B cell (primary cell): ENCODE data around the gene PIK3IP1. TPM values are rescaled to one million over a fixed set of nuclear protein-coding genes. Genes with fewer than 3 reads are reported as not detected.

Experiments
- ATAC-seq: fragments of 200-7000 bp; cut with Tn5 transposase; one replicate; pipeline ENCODE4 v1.10.0; 2021; ENCODE audit warnings: low read depth, mild to moderate bottlenecking, moderate number of reproducible peaks, moderate library complexity
- CTCF ChIA-PET: fragments of 350-600 bp; sonication (Branson Sonifier 250); formaldehyde crosslinking; loops from one replicate; lab custom pipeline; 2021; ENCODE audit warnings: antibody characterized with exemption, inconsistent platforms; lab: Charles Lee
- POLR2A ChIA-PET: fragments of 350-600 bp; sonication (Branson Sonifier 250); formaldehyde crosslinking; loops from one replicate; lab custom pipeline; 2021; ENCODE audit warnings: antibody characterized with exemption; lab: Charles Lee
- DNase-seq: peaks from one replicate; pipeline ENCODE4 v3.0.0; 2013
- H2AFZ ChIP-seq: 2 replicates; pipeline ENCODE4 v1.6.1; 2012; ENCODE audit warnings: mild to moderate bottlenecking, low read depth, low read length; ENCODE audit not compliant: insufficient read depth, poor library complexity, severe bottlenecking
- H3K27ac ChIP-seq, 2 donors: 1 replicate in 1 of 2; 2 replicates in 1 of 2; pipeline ENCODE4 v1.5.1; 2012 to 2013; ENCODE audit warnings: low read length in 2 of 2, mild to moderate bottlenecking in 2 of 2, moderate library complexity in 1 of 2
- H3K27me3 ChIP-seq, 4 experiments: fragments of 200-600 bp in 1 of 4; sonication (generic) in 1 of 4; replicated peaks in 1 of 4; 1 replicate in 2 of 4; 2 replicates in 2 of 4; pipeline versions ENCODE4 v1.6.1 to v1.7.0; 2013 to 2016; ENCODE audit warnings: low read length in 3 of 4, mild to moderate bottlenecking in 2 of 4, mixed read lengths in 1 of 4, moderate library complexity in 1 of 4; ENCODE audit not compliant: insufficient read depth in 4 of 4, control insufficient read depth in 3 of 4; ENCODE audit errors: control extremely low read depth in 1 of 4
- H3K36me3 ChIP-seq, 2 experiments: replicated peaks in 1 of 2; 1 replicate in 1 of 2; 2 replicates in 1 of 2; pipeline versions ENCODE4 v1.6.1 to v1.7.1; 2013; ENCODE audit warnings: low read length in 1 of 2; ENCODE audit not compliant: insufficient read depth in 2 of 2, control insufficient read depth in 1 of 2; ENCODE audit errors: control extremely low read depth in 1 of 2, extremely low read depth in 1 of 2
- H3K4me1 ChIP-seq, 2 donors: fragments of 200-600 bp in 1 of 2; sonication (generic) in 1 of 2; 1 replicate in 1 of 2; 2 replicates in 1 of 2; pipeline versions ENCODE4 v1.5.1 to v1.6.1; 2013 to 2017; ENCODE audit warnings: low read length in 2 of 2; ENCODE audit not compliant: control insufficient read depth in 2 of 2, insufficient read depth in 2 of 2
- H3K4me2 ChIP-seq: replicated peaks from 2 replicates; pipeline ENCODE3; 2012; ENCODE audit warnings: mild to moderate bottlenecking, low read depth, low read length; ENCODE audit not compliant: poor library complexity, severe bottlenecking
- H3K4me3 ChIP-seq, 5 experiments: fragments of 200-600 bp in 1 of 5; sonication (generic) in 1 of 5; 1 replicate in 3 of 5; 2 replicates in 2 of 5; pipeline versions ENCODE4 v1.5.1 to v1.7.0; 2011 to 2016; ENCODE audit warnings: low read length in 4 of 5, mild to moderate bottlenecking in 4 of 5, low read depth in 2 of 5, control low read depth in 1 of 5, moderate library complexity in 1 of 5; ENCODE audit not compliant: insufficient read depth in 1 of 5; ENCODE audit errors: control extremely low read depth in 1 of 5, extremely low read depth in 1 of 5
- H3K79me2 ChIP-seq: fragments of 200-600 bp; sonication (generic); one replicate; pipeline ENCODE4 v1.6.0; 2016; ENCODE audit warnings: low read length; ENCODE audit not compliant: control insufficient read depth, insufficient read depth
- H3K9ac ChIP-seq: fragments of 200-600 bp; sonication (generic); 2 replicates; pipeline ENCODE4 v1.6.1; 2017; ENCODE audit warnings: mild to moderate bottlenecking, low read length, moderate library complexity
- H3K9me3 ChIP-seq, 3 donors: one replicate each; pipeline versions ENCODE4 v1.6.1 to v1.7.1; 2013; ENCODE audit warnings: low read length in 2 of 3; ENCODE audit not compliant: control insufficient read depth in 2 of 3, insufficient read depth in 1 of 3; ENCODE audit errors: control extremely low read depth in 1 of 3
- H4K20me1 ChIP-seq: 2 replicates; pipeline ENCODE4 v1.6.0; 2012; ENCODE audit warnings: mild to moderate bottlenecking, low read length; ENCODE audit not compliant: insufficient read depth, control insufficient read depth, poor library complexity, severe bottlenecking
- H3K27ac Mint-ChIP-seq: one replicate; pipeline ENCODE4 v1.8.0; 2021; ENCODE audit warnings: mixed read lengths
- H3K27me3 Mint-ChIP-seq: one replicate; pipeline ENCODE4 v1.8.0; 2021; ENCODE audit warnings: mixed read lengths
- H3K4me1 Mint-ChIP-seq: one replicate; pipeline ENCODE4 v1.8.0; 2021; ENCODE audit warnings: mixed read lengths
- H3K4me3 Mint-ChIP-seq: one replicate; pipeline ENCODE4 v1.8.0; 2021; ENCODE audit warnings: mixed read lengths
- H3K9me3 Mint-ChIP-seq: one replicate; pipeline ENCODE4 v1.8.0; 2022; ENCODE audit warnings: mixed read lengths; ENCODE audit not compliant: insufficient read depth
- EZH2 ChIP-seq: IDR thresholded peaks from 2 replicates; pipeline ENCODE4 v1.6.1; 2012; ENCODE audit warnings: borderline replicate concordance, low read depth, mild to moderate bottlenecking, moderate library complexity, low read length; ENCODE audit not compliant: insufficient read depth, poor library complexity, severe bottlenecking
- WGBS: methylation state at CpG from one replicate; pipeline ENCODE4 v1.1.5; 2013; ENCODE audit warnings: missing lambda C conversion rate; ENCODE audit not compliant: insufficient coverage; 5-methylcytosine and 5-hydroxymethylcytosine counted together
- intact Hi-C: fragments of 100-400 bp; cut with micrococcal nuclease; formaldehyde crosslinking; loops from one replicate; pipeline ENCODE4 v1.10.0; 2022
- polyA plus RNA-seq: library from polyadenylated mRNA; depleted of rRNA; stranded (reverse); fragments of >200 nt; gene quantifications from 2 replicates; pipeline ENCODE4 v1.2.3, GENCODE V29; 2012
- total RNA-seq, 2 donors: library from RNA; stranded (reverse); fragments of 120-200 nt in 1 of 2; gene quantifications; 1 replicate in 1 of 2; 2 replicates in 1 of 2; pipeline versions ENCODE4 v1.2.3 to v1.2.4, GENCODE V29; 2013 to 2022
- TF ChIP-seq, protein P1 (sequence below): fragments of 200-600 bp; IDR thresholded peaks from one replicate; pipeline ENCODE4 v1.8.0; 2022; ENCODE audit warnings: antibody characterized with exemption, mild to moderate bottlenecking

Gene PIK3IP1
- total and polyA plus RNA-seq, 2 donors (not counting 1 experiment from before 2014, with no cell fraction given), result 89.8 to 92.9 TPM

DNA sequence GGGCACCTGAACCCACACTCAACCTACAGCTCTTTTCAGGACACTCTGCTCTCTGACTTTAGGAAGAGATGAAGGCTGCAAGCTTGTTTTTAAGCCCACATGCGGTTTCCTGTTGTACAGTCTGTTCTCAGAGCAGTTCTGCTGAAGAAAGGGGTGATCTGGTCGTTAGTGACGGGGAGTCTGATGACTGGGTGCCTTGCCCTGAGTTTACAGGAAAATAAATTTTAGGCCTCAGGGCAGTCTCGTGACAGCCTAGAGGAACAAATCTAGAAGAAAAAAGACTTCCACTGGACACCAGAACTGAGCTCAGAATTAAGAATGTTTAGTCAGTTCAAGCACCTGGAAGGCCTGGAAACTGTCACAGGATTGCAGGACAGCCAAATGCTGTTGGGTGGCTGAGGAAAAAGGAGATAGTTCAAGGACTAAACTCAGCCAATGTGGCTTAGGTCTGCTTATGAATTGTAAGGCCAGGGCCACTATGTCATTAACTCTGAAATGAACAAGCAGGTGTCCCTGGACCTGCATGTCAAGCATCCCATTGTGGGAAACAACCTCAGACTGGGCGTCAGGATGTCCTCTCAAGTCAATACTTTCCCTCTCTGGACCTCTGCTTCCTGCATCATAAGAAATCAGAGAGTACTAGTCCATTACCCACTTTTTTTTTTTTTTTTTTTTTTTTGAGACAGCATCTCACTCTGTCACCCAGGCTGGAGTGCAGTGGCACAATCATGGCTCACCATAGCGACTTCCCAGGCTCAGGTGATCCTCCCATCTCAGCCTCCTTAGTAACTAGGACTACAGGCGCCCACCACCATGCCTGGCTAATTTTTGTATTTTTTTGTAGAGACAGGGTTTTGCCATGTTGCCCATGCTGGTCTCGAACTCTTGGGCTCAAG is 5.7 kb downstream of the PIK3IP1 start:
- Histone ChIP-seq H3K4me1 (peaks cover 54 to 62% of the 10 kb centered on the region in 2 donors), H3K9me3 (no peaks in the 10 kb centered on the region), H3K4me2 (peak overlapping the region; percentile 65), H3K79me2 (peaks cover 57% of the 10 kb centered on the region), H3K9ac (peak overlapping the region; percentile 39), H2AFZ (no peak overlapping the region), H3K27me3 (no peaks in the 10 kb centered on the region), H4K20me1 (peaks cover 5% of the 10 kb centered on the region), H3K4me3 (peak overlapping the region in 1 of 5 experiments; percentile 25), H3K27ac (peak overlapping the region; percentile 99 to 100), H3K36me3 (peaks cover 8 to 70% of the 10 kb centered on the region in 2 experiments)
- TF ChIP-seq EZH2, result no peak
- TF ChIP-seq, protein P1, sequence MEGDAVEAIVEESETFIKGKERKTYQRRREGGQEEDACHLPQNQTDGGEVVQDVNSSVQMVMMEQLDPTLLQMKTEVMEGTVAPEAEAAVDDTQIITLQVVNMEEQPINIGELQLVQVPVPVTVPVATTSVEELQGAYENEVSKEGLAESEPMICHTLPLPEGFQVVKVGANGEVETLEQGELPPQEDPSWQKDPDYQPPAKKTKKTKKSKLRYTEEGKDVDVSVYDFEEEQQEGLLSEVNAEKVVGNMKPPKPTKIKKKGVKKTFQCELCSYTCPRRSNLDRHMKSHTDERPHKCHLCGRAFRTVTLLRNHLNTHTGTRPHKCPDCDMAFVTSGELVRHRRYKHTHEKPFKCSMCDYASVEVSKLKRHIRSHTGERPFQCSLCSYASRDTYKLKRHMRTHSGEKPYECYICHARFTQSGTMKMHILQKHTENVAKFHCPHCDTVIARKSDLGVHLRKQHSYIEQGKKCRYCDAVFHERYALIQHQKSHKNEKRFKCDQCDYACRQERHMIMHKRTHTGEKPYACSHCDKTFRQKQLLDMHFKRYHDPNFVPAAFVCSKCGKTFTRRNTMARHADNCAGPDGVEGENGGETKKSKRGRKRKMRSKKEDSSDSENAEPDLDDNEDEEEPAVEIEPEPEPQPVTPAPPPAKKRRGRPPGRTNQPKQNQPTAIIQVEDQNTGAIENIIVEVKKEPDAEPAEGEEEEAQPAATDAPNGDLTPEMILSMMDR, result no peak
- Mint-ChIP-seq H3K27me3 (no peaks in the 10 kb centered on the region), H3K4me1 (peaks cover 57% of the 10 kb centered on the region), H3K4me3 (peak overlapping the region; percentile 64), H3K27ac (peak overlapping the region; percentile 79), H3K9me3 (no peaks in the 10 kb centered on the region)
- ChIA-PET CTCF (interaction anchor here (0.7 to 6.6 kb wide), 6 partner anchors 13 to 77 kb away, joined by 3 to 67 read pairs (median 4); no protein-coding TSS in a partner anchor), POLR2A (interaction anchor here (0.6 kb wide), 3 partner anchors 14 to 58 kb away, joined by 3 to 5 read pairs (median 4); no protein-coding TSS in a partner anchor)
- no peak for ATAC-seq
- intact Hi-C loops, result no loop called here
- peak; percentile 62 for DNase-seq
- 20% methylated on average over 6 of the region's 8 CpGs for WGBS
